HG02642 (cell line): Measurements from ENCODE around the gene PAMR1.

Experiments used
- ATAC-seq: cut with Tn5 transposase; IDR thresholded peaks from one replicate; pipeline ENCODE4 v1.9.1; 2021; ENCODE audit warnings: mild to moderate bottlenecking; ENCODE audit not compliant: unreplicated experiment, poor library complexity

Gene PAMR1

GRCh38 chr11:35464308-35464707, 61.1 kb downstream of the PAMR1 start:
- ATAC-seq: no peak

DNA sequence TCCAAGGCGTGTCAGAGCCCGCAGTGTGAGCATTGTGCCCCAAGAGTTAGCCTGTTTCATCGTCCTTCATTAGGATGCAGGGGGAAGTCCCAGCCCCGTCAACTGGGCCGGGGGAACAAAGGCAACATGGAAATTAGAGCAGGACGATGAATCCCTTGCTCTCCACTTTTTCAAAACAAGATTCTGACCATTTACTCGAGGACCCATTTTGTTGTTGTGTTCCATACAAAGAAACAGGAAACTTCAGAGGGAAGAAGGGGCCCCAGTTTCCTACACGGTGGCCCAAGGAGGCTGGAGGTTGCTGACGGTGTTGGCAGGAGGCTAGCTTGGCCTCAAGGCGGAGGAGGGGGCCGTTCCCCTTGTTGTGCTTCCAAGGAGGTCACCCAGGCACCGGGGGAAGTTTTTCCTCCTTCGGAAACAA, 62.1 kb downstream of the PAMR1 start:
- no peak for ATAC-seq

DNA sequence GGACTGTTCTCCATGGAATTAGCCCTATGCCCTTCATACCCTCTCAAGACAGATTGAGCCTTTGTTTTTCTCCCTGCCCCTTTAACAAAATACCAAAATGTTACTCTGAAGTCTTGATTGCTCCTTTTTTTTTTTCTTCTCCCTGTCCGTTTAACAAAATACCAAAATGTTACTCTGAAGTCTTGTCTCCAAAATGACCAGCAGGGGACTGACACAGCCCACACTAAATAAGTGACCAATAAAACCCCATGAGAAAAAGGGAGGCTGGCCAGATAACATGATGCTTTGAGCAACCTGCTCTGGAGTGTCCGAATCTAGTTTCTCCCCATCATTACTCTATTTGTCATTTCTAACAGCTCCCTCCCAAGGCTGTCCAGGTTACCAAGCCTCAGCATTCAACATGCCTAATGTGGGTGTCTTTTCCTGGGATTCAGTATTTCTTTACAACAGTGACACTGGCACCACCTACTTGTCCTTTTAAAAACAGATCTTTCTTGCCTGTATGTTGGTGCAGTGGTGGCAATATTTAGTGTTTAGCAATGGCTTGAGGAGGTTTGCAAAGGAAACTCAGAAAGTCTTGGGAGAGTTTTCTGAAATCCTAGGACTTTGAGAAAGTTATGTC, 63.4 kb downstream of the PAMR1 start:
- ATAC-seq: no peak

- ATAC-seq: no peak
Measured at GRCh38 chr11:35459489-35459888, 65.9 kb downstream of the PAMR1 start.

DNA sequence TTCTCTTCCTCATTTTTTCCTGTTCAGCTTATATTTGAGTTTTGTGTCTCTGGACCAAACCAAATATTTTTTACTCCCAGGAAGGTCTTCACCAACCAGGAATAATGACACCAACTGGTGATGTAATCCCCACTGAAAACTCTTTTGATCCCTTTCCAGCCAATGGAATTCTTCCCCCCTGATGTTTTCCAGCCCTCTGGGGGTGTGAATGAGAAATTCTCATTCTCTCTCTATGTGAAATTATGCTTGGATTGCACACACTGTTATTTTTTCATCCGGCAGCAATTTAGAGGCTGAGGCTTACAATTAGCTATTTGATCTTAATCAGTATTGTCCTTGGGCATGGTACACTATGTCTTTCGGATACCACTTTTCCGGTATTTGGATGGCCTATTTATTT, 66.6 kb downstream of the PAMR1 start:
- ATAC-seq: no peak

DNA sequence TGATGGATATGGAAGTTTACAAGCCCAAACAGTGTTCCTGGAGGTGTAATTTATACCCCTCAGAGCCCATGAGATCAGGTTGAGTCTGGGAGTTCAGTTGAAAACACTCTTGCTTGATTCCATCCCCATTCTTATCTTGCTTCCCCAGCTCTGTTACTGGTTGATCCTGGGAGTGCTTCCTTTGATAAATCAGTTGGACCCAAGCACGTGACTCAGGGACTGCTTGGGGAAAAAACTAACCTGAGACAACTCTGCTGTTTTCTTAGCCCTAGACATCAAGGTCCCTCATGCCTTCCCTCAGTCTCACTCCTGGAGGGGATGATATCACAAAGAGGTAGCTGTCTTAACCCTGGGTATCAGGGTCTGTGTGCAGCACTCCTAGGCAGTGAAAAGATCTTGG, 71.1 kb downstream of the PAMR1 start:
- ATAC-seq: no peak

- ATAC-seq: no peak
Measured at GRCh38 chr11:35436581-35437250, 88.7 kb downstream of the PAMR1 start.

- no peak for ATAC-seq
Measured at GRCh38 chr11:35433588-35433987, 91.8 kb downstream of the PAMR1 start.

GRCh38 chr11:35432464-35432863, 93.0 kb downstream of the PAMR1 start:
- ATAC-seq: no peak

- ATAC-seq: no peak
Measured at GRCh38 chr11:35427071-35427470, 98.3 kb downstream of the PAMR1 start.

DNA sequence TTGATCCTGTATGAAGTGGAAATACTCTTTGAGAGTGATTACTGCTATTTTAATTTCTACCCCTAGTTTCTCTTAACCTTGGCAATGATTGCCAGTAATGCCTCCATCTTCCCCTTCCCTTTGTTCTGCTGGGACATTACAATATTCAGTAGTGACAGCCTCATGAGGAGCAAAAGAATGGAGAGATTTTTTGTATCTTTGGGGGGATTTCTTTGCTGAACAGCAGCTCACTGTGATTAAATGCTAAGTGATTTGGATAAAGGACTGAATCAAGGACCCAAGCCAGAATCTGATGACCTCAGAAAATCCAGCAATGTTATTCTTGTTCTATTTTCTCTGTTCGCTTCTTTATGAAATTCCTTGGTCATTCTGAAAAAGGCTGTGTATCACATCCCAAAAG, 99.1 kb downstream of the PAMR1 start:
- no peak for ATAC-seq

DNA sequence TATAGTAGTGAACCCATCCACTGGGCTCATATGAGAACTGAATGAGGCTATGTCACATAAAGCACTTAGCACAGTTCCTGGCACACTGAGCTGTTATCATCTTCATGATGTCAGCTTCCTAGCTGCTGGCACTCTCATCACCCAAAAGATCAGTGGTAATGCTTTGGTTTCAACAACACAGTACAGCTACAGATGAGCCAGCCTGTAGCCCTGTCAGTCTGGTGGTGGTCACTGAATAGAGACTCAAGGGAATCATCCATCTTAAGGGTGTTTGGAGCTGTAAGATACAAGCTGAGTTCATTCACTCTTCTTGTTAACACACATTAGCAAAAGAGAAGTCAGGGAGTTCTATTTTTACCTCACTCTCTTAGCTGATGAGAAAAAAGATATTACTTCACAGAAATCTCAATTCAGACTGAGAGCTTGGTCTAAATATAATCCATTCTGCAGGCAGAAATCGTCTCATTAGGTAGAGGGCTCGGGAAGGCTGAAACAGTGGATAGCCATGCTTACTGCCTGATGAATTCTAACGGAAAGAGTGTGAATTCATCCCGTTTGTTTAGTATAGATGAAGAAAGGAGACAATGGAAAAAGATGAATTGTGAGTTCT, 99.7 kb downstream of the PAMR1 start:
- ATAC-seq: no peak

- ATAC-seq: no peak
Measured at GRCh38 chr11:35424157-35424940, 101.1 kb downstream of the PAMR1 start.

DNA sequence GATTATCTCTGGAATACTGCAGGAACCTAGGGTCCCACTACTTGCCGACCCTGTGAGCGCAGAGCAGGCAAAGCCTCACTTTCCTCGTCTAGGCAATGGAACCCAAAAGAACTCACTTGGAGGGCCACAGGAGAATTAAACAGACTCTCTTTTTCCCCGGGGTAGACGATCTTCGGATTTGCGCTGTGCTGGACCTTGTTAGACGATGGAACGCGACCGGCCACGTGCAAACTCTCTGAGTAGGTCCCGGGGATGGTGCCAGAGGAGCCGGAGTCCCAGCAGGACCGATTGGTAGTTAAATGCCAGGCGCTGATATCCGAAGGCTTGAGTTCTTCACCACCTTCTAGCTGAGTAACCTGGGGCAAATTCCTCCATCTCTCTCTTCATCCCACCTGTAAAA, 105.0 kb downstream of the PAMR1 start:
- no peak for ATAC-seq

- no peak for ATAC-seq
Measured at GRCh38 chr11:35419830-35420333, 105.5 kb downstream of the PAMR1 start.

GRCh38 chr11:35419184-35419829, 106.1 kb downstream of the PAMR1 start, which contains the start of gene SLC1A2:
SLC1A2 (minus strand) TSS chr11:35419558; CDS start chr11:35418966, 592 bp downstream.
- ATAC-seq: no peak

DNA sequence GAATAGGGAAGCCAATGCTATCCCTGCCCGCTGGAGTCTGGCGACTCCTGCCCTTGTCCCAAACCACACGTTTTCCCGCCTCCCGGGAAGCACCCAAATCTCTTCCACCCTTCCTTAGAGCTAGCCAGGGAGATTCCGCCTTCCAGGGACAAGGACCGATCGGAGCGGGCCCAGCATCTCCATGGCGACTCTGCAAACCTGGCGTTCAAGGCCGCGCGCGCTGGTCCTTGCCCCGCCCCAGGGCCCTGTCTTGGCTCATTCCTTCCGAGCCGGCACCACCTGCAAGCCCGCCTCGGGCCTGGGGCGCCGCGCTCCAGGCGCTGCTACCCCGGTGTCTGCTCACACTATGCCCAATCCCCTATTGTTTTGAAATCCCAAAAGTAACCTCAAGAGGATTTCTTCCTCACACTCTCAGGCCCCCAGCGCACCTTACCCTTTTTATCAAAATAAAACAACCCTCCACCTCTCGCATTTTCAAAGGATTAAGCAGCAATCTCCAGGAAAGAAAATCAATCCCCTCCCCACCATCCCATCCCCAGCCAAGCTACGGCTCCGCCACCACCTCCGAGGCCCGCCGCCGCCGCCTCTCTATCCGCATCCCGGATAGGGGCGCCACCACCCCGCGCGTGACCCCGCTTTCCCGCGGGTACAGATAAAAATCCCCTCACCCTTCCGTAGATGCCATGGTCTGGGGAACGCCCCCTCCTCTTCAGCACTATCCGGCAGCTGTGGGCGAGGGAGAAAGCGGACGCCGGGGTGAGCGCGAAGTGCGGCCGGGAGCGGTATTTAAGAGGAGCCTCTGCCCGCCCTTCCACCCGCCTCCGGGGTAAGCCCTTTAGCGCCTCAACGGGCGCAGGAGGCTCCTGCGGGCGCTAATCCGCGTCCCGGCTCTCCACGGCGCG, 106.9 kb downstream of the PAMR1 start:
- no peak for ATAC-seq

DNA sequence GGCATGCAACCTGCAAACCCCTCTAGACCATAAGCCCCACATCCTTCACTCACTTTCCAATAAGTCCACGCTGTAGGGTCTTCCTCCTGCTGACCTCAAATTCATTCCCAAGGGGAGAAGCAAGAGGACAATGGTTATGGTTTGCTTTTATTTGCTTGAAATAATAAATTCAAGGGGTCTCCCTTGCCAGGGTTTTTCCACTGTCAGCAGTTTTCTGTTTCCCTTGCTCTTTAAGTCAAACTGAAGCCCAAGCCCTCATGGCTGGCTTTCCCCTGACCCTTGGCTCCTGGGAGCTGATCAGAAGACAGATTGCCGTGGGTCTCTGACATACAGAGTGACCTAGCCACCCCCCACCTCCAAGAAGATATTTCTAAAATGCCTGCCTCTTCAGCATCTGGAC, 109.9 kb downstream of the PAMR1 start:
- ATAC-seq: no peak

- no peak for ATAC-seq
Measured at GRCh38 chr11:35414776-35415175, 110.6 kb downstream of the PAMR1 start.
